Nephron (organoid): ENCODE results near the gene C3.

Experiments used
- H3K27ac Mint-ChIP-seq, 3 experiments: 2 replicates each; pipeline ENCODE4 v1.8.0; 2020; ENCODE audit warnings: mixed read lengths in 3 of 3, mild to moderate bottlenecking in 2 of 3, moderate library complexity in 1 of 3
- H3K27me3 Mint-ChIP-seq: 2 replicates; pipeline ENCODE4 v1.8.0; 2021; ENCODE audit warnings: low read depth, mild to moderate bottlenecking, moderate library complexity, mixed read lengths
- H3K36me3 Mint-ChIP-seq: 2 replicates; pipeline ENCODE4 v1.8.0; 2020; ENCODE audit warnings: low read depth, mixed read lengths
- H3K4me1 Mint-ChIP-seq: 2 replicates; pipeline ENCODE4 v1.8.0; 2020; ENCODE audit warnings: mixed read lengths
- H3K4me3 Mint-ChIP-seq, 3 experiments: 2 replicates each; pipeline ENCODE4 v1.8.0; 2020; ENCODE audit warnings: mild to moderate bottlenecking in 3 of 3, mixed read lengths in 3 of 3, moderate library complexity in 2 of 3
- H3K9me3 Mint-ChIP-seq: 2 replicates; pipeline ENCODE4 v1.8.0; 2020; ENCODE audit warnings: mixed read lengths
- TF ChIP-seq, protein P1 (sequence below), 3 experiments: fragments of 200-600 bp; sonication (generic); IDR thresholded peaks; one replicate each; pipeline ENCODE4 v1.5.0; 2021; ENCODE audit warnings: antibody characterized with exemption in 3 of 3; ENCODE audit not compliant: unreplicated experiment in 3 of 3

C3 gene

DNA sequence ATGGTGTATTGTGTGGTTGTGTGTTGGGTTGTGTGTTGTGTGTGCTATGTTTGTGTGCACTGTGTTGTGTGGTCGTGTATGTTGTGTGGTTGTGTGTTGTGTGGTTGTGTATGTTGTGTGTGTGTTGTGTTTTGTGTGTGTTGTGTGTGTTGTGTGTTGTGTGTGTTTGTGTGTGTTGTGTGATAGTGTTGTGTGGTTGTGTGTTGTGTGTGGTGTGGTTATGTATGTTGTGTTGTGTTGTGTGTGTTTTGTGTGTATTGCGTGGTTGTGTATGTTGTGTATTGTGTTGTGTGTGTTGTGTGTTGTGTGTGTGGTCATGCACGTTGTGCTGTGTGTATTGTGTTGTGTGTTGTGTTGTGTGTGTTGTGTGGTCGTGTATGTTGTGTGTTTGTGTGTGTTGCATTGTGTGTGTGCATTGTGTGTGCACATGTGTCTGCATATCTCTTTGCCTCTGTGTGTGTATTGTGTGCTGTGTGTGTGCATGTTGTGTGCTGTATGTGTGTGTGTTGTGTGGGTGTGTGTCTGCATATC lies 2.9 kb downstream of the C3 start:
- H3K27ac Mint-ChIP-seq, result no peak overlapping the region
- H3K27me3 Mint-ChIP-seq, result peaks cover 24% of the 10 kb centered on the region
- H3K4me3 Mint-ChIP-seq, result no peak overlapping the region
- TF ChIP-seq, protein P1, sequence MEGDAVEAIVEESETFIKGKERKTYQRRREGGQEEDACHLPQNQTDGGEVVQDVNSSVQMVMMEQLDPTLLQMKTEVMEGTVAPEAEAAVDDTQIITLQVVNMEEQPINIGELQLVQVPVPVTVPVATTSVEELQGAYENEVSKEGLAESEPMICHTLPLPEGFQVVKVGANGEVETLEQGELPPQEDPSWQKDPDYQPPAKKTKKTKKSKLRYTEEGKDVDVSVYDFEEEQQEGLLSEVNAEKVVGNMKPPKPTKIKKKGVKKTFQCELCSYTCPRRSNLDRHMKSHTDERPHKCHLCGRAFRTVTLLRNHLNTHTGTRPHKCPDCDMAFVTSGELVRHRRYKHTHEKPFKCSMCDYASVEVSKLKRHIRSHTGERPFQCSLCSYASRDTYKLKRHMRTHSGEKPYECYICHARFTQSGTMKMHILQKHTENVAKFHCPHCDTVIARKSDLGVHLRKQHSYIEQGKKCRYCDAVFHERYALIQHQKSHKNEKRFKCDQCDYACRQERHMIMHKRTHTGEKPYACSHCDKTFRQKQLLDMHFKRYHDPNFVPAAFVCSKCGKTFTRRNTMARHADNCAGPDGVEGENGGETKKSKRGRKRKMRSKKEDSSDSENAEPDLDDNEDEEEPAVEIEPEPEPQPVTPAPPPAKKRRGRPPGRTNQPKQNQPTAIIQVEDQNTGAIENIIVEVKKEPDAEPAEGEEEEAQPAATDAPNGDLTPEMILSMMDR (IDR thresholded peaks at IDR 0.05; ENCODE audit: unreplicated experiment in 3 of 3), result no peak
- H3K36me3 Mint-ChIP-seq, result peaks cover 6% of the 10 kb centered on the region
- peaks cover 6% of the 10 kb centered on the region for H3K4me1 Mint-ChIP-seq
- peaks cover 8% of the 10 kb centered on the region for H3K9me3 Mint-ChIP-seq

DNA sequence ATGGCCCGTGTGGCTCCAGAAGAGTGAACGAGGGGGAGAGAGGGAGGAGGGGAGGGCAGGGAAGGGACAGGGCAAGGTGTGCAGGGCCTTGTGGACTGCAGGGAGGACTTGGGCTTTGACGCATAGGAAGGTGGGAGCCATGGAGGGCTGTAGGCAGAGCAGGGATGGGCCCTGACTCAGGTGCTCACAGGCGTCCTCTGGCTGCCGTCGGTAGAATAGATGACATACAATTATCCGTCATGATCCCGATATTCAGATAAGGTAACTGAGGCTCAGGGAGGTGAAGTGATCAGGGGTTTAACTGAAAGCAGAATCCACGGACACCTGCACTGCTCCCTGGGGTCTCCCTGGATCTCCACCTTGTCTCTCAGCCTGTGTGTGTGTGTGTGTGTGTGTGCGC lies 3.4 kb downstream of the C3 start:
- H3K9me3 Mint-ChIP-seq, result peaks cover 8% of the 10 kb centered on the region
- no peak overlapping the region for H3K27ac Mint-ChIP-seq
- H3K27me3 Mint-ChIP-seq, result peaks cover 27% of the 10 kb centered on the region
- no peak overlapping the region for H3K4me3 Mint-ChIP-seq
- TF ChIP-seq, protein P1 (IDR thresholded peaks at IDR 0.05; ENCODE audit: unreplicated experiment in 3 of 3), result no peak
- peaks cover 6% of the 10 kb centered on the region for H3K4me1 Mint-ChIP-seq
- peaks cover 6% of the 10 kb centered on the region for H3K36me3 Mint-ChIP-seq

DNA sequence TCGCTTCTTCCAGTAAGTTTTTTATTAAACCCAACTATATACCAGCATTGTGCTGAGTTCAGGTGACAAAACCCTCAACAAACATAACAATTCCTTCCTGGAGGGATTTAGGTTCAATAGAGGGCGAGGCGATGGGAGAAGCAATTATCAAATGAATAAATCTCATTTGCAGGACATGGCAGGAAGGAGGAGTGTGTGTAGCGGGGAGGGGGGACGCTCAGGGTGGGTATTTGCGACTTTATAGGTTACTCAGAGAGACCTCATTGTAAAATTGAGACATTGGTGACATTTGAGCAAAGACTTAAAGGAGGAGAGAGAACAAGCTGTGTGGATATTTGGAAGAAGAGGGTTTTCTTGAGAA lies 3.9 kb downstream of the C3 start:
- H3K9me3 Mint-ChIP-seq, result peaks cover 8% of the 10 kb centered on the region
- H3K27me3 Mint-ChIP-seq, result peaks cover 29% of the 10 kb centered on the region
- no peak overlapping the region for H3K4me3 Mint-ChIP-seq
- TF ChIP-seq, protein P1 (IDR thresholded peaks at IDR 0.05; ENCODE audit: unreplicated experiment in 3 of 3), result no peak
- H3K27ac Mint-ChIP-seq, result no peak overlapping the region
- peaks cover 6% of the 10 kb centered on the region for H3K4me1 Mint-ChIP-seq
- H3K36me3 Mint-ChIP-seq, result peaks cover 6% of the 10 kb centered on the region

DNA sequence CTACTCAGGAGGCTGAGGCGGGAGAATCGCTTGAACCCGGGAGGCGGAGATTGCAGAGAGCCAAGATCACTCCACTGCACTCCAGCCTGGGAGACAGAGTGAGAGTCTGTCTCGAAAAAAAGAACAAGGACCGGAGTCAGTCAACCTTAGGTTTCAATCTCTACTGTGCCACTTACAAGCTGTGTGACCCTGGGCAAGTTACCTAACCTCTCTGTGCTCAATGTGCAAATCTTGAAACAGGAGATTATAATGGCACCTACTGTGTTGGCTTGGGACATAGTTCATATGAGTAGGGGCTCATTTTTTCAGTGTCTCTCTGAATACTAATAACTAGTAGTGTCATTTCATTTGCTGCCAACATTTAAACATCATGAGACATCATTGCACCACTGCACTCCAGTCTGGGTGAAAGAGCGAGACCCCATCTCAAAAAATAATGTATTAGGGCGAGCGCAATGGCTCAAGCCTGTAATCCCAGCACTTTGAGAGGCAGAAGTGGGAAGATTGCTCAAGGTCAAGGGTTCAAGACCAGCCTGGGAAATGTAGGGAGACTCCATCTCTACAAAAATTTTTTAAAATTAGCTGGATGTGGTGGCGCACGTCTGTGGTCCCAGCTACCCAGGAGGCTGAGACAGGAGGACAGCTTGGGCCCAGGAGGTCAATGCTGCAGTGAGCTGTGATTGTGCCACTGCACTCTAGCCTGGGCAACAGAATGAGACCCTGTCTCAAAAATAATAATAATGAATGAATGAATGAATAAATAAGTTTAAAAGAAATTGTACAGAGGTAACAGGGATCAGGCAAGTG lies 5.5 kb downstream of the C3 start:
- Mint-ChIP-seq H3K27me3 (peaks cover 43% of the 10 kb centered on the region), H3K9me3 (peaks cover 8% of the 10 kb centered on the region), H3K4me1 (no peaks in the 10 kb centered on the region), H3K4me3 (no peak overlapping the region), H3K36me3 (peaks cover 6% of the 10 kb centered on the region), H3K27ac (no peak overlapping the region)
- TF ChIP-seq, protein P1 (IDR thresholded peaks at IDR 0.05; ENCODE audit: unreplicated experiment in 3 of 3), result no peak

DNA sequence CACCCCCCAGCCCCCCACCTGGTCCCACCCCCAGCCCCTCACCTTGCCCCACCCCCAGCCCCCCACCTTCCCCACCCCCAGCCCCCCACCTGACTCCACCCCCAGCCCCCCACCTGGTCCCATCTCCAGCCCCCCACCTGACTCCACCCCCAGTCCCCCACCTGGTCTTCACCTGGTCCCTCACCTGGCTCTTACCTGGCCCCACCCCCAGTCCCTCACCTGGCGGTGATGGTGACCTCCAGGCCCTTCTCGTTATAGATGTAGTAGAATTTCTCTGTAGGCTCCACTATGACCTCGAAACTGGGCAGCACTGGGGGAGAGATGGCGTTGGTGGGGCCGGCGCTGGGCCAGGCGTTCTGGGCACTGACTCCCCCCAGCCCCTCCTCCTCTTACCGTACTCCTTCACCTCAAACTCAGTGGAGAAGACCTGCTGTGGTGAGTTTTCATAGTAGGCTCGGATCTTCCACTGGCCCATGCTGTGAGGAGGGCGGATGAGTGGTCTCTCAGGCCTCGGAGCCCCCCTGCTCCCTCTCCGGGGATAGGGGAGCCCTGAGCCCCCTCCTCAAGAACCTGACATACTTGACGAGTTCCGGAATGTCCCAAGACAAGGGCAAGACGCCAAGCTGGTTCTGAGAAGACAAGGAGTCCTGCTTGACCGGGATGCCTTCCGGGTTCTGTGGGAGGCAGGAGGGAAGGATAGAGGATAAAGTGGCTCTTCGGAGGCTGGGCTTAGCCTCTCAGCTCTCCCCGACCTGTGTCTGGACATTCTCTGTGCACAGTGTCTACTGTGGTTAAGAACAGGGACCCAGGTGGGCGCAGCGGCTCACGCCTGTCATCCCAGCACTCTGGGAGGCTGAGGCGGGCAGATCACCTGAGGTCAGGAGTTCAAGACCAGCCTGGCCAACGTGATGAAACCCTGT lies 6.4 kb downstream of the C3 start:
- TF ChIP-seq, protein P1 (IDR thresholded peaks at IDR 0.05; ENCODE audit: unreplicated experiment in 3 of 3), result no peak
- H3K36me3 Mint-ChIP-seq, result peaks cover 6% of the 10 kb centered on the region
- H3K27me3 Mint-ChIP-seq, result peaks cover 48% of the 10 kb centered on the region
- H3K4me3 Mint-ChIP-seq, result no peak overlapping the region
- H3K4me1 Mint-ChIP-seq, result no peaks in the 10 kb centered on the region
- H3K27ac Mint-ChIP-seq, result no peak overlapping the region
- peaks cover 8% of the 10 kb centered on the region for H3K9me3 Mint-ChIP-seq
